H1 (cell line): ENCODE results near the gene AFAP1L2.

ENCODE experiments used
- BCL11A ChIP-seq, 2 experiments: IDR thresholded peaks; one replicate each; pipeline ENCODE4 v1.6.1; 2011; ENCODE audit warnings: low read depth in 2 of 2, low read length in 2 of 2, mild to moderate bottlenecking in 2 of 2
- CTCF ChIP-seq, 3 experiments: IDR thresholded peaks; 1 replicate in 2 of 3; 2 replicates in 1 of 3; pipeline versions ENCODE4 v1.5.1 to v1.6.1; 2011; ENCODE audit warnings: low read length in 3 of 3, mild to moderate bottlenecking in 3 of 3, inconsistent platforms in 2 of 3, low read depth in 1 of 3, moderate library complexity in 1 of 3; ENCODE audit not compliant: insufficient read depth in 1 of 3; ENCODE audit errors: control extremely low read depth in 1 of 3
- MAX ChIP-seq: IDR thresholded peaks from 2 replicates; pipeline ENCODE4 v1.6.1; 2012; ENCODE audit warnings: inconsistent platforms
- TBP ChIP-seq: IDR thresholded peaks from 2 replicates; pipeline ENCODE4 v1.6.1; 2011; ENCODE audit warnings: low read depth, low read length, improper control_type of control experiment

- no peak for TF ChIP-seq CTCF (IDR thresholded peaks at IDR 0.05; ENCODE audit: control extremely low read depth in 1 of 3, insufficient read depth in 1 of 3, low read depth in 1 of 3, low read length in 3 of 3)
- TF ChIP-seq BCL11A (IDR thresholded peaks at IDR 0.05; ENCODE audit: low read depth in 2 of 2, low read length in 2 of 2): no peak
- TF ChIP-seq MAX: no peak
- TF ChIP-seq TBP: no peak
Measured at GRCh38 chr10:114401195-114401791, 3.0 kb downstream of the AFAP1L2 start.
